DND-41 (cell line): ENCODE data around the gene PITPNM3.

Experiments used
- EZH2 ChIP-seq: IDR thresholded peaks from 3 replicates; pipeline ENCODE4 v1.6.1; 2012; ENCODE audit warnings: borderline replicate concordance, low read depth, mild to moderate bottlenecking, moderate library complexity, low read length, inconsistent platforms; ENCODE audit not compliant: severe bottlenecking
- TF ChIP-seq, protein P1 (sequence below): IDR thresholded peaks from 2 replicates; pipeline ENCODE4 v1.5.1; 2012; ENCODE audit warnings: borderline replicate concordance, low read length, moderate library complexity, mild to moderate bottlenecking; ENCODE audit not compliant: poor library complexity, severe bottlenecking; ENCODE audit errors: extremely low read depth

- TF ChIP-seq, protein P1, sequence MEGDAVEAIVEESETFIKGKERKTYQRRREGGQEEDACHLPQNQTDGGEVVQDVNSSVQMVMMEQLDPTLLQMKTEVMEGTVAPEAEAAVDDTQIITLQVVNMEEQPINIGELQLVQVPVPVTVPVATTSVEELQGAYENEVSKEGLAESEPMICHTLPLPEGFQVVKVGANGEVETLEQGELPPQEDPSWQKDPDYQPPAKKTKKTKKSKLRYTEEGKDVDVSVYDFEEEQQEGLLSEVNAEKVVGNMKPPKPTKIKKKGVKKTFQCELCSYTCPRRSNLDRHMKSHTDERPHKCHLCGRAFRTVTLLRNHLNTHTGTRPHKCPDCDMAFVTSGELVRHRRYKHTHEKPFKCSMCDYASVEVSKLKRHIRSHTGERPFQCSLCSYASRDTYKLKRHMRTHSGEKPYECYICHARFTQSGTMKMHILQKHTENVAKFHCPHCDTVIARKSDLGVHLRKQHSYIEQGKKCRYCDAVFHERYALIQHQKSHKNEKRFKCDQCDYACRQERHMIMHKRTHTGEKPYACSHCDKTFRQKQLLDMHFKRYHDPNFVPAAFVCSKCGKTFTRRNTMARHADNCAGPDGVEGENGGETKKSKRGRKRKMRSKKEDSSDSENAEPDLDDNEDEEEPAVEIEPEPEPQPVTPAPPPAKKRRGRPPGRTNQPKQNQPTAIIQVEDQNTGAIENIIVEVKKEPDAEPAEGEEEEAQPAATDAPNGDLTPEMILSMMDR = no peak
- no peak for TF ChIP-seq EZH2
Measured at GRCh38 chr17:6521586-6521985, 34.8 kb downstream of the PITPNM3 start.
